Fibroblast of villous mesenchyme (primary cell): Measurements from ENCODE around the gene KDM4C. TPM values are rescaled to one million over a fixed set of nuclear protein-coding genes. Genes with fewer than 3 reads are reported as not detected.

ENCODE experiments used
- DNase-seq: peaks from one replicate; pipeline ENCODE4 v3.0.0-alpha.2; 2010; ENCODE audit warnings: low read depth
- H3K4me3 ChIP-seq: 2 replicates; pipeline ENCODE4 v1.5.1; 2011; ENCODE audit warnings: low read depth, mild to moderate bottlenecking, low read length
- total RNA-seq: library from RNA; depleted of rRNA; stranded (reverse); fragments of >200 nt; gene quantifications from 2 replicates; pipeline ENCODE4 v1.2.3, GENCODE V29; 2012
- TF ChIP-seq, protein P1 (sequence below): IDR thresholded peaks from 2 replicates; pipeline ENCODE4 v1.5.1; 2012; ENCODE audit warnings: low read depth, mild to moderate bottlenecking, low read length; ENCODE audit not compliant: insufficient read depth

Gene KDM4C
- total RNA-seq, 1 donor: 31.1 TPM

DNA sequence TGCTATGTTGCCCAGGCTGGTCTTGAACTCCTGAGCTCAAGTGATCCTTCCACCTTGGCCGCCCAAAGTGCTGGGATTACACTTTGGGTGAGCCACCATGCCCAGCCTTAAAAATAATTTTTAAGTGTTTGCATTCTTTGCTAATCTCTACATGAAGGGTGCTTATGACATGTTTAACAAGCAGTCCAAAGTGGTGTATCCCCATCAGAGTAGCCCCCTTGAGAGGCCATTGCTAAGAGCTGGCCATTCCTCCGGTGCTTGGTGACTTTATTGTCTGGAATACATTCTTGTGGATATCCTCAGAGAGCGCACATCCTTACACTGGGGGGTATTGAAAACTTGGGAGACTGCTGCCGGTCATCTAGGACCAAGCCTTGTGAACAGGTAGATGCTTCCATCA is 395.4 kb downstream of the KDM4C start:
- H3K4me3 ChIP-seq: no peak overlapping the region
- TF ChIP-seq, protein P1, sequence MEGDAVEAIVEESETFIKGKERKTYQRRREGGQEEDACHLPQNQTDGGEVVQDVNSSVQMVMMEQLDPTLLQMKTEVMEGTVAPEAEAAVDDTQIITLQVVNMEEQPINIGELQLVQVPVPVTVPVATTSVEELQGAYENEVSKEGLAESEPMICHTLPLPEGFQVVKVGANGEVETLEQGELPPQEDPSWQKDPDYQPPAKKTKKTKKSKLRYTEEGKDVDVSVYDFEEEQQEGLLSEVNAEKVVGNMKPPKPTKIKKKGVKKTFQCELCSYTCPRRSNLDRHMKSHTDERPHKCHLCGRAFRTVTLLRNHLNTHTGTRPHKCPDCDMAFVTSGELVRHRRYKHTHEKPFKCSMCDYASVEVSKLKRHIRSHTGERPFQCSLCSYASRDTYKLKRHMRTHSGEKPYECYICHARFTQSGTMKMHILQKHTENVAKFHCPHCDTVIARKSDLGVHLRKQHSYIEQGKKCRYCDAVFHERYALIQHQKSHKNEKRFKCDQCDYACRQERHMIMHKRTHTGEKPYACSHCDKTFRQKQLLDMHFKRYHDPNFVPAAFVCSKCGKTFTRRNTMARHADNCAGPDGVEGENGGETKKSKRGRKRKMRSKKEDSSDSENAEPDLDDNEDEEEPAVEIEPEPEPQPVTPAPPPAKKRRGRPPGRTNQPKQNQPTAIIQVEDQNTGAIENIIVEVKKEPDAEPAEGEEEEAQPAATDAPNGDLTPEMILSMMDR: no peak
- no peak for DNase-seq

DNA sequence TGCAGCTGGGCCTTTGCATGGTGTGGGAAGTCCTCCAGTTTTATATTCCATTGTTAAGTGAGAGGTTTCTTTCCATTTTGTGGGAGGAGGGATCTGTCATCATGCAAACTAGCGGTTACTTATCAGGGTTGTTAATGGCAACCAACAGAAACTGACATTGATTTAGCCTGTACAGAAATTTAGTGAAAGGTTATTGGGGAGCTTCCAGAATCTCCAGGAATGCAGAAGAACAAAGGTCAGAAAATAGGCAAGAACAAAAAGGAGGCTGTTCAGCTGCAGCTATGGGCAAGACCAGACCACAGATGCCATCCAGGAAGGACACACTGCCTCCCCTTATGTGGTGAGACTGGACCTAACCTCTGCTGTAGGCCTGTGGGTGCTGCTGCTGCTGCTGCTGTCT is 395.8 kb downstream of the KDM4C start:
- no peak overlapping the region for H3K4me3 ChIP-seq
- no peak for DNase-seq
- TF ChIP-seq, protein P1: no peak

DNA sequence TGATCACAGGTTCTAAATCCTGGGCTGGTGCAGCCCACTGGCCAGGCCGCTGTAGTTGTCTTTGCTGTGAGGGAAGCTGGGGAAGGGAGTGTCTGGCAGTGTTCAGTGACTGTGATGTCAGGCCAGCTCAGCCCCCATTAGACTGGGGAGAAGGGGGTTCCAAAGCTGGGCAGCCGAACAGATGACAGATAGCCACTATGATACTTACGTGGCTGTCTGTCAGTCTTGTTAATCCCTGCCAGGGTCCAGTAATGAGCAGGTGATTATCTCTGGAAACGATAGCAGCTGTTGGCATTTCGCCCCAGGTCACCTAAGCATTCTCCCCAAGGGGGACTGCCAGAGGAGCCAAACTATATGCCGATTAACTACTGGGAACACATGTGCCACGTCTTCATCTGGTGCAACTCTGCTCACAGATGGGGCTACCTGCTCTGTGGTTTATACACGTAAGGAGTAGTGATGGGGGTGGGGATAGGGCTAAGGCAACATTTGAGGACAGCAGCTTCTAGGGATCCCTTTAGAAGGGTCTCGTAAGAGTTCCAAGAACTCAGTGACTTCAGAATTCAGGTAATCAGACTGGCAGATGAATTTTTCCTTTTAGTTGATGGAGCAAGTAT is 396.3 kb downstream of the KDM4C start:
- DNase-seq: no peak
- TF ChIP-seq, protein P1: no peak
- H3K4me3 ChIP-seq: no peak overlapping the region

DNA sequence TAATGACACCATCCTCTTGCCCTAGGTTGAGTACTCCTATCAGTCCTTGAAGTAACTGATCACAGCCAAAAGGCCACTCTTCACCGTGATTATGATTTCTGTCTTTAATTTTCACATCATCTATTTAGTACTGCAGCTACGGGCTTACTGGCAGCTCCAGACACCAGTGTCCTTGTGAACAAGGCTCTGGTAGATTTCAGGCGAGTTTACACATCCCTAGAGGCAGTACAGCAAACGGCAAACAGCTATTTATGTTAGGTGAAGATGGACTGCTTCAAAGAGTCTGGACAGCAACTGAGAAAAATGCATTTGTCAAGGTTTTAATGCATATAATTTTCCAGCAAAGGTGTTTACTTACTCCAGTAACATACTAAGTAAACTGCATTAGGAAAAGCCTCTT is 396.9 kb downstream of the KDM4C start:
- no peak overlapping the region for H3K4me3 ChIP-seq
- no peak for DNase-seq
- TF ChIP-seq, protein P1: no peak

DNA sequence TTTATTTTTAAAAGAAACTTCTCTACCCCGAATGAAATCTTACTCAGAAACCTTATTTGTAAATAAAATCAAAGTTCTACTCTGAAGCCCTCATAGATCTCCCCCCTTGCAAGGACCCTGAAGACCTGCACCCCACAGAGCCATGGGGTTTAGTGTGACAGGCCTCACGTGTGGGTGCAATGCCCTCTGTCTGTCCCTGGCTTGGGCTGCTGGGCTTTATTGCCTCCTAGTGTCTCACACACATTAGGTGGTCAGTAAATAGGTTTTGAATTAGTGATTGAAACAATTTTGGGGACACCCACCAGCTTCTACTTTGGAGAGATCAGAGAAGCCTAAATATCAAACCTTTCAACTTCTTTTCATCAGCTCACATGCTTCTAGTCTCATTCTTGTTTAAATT is 403.7 kb downstream of the KDM4C start:
- no peak for DNase-seq
- H3K4me3 ChIP-seq: no peak overlapping the region
- TF ChIP-seq, protein P1: no peak

DNA sequence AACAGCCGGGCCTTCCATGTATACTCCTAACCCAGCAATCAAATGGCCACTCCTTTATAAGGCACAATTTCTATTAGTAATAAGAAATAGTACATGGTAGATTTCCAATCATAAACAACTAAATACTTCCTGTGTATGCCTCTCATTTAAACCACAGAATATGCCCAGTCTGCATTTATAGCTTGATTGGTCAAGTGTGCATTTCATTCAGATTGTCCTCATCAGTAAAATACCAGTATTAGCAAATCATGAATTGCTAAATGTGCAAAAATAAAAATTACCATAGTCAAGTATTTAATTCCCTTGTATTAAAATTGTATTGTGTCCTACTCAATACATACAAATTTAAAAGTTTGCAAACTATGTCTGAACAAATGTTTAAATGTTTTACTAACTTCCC is 406.2 kb downstream of the KDM4C start:
- no peak overlapping the region for H3K4me3 ChIP-seq
- no peak for DNase-seq
- TF ChIP-seq, protein P1: no peak

DNA sequence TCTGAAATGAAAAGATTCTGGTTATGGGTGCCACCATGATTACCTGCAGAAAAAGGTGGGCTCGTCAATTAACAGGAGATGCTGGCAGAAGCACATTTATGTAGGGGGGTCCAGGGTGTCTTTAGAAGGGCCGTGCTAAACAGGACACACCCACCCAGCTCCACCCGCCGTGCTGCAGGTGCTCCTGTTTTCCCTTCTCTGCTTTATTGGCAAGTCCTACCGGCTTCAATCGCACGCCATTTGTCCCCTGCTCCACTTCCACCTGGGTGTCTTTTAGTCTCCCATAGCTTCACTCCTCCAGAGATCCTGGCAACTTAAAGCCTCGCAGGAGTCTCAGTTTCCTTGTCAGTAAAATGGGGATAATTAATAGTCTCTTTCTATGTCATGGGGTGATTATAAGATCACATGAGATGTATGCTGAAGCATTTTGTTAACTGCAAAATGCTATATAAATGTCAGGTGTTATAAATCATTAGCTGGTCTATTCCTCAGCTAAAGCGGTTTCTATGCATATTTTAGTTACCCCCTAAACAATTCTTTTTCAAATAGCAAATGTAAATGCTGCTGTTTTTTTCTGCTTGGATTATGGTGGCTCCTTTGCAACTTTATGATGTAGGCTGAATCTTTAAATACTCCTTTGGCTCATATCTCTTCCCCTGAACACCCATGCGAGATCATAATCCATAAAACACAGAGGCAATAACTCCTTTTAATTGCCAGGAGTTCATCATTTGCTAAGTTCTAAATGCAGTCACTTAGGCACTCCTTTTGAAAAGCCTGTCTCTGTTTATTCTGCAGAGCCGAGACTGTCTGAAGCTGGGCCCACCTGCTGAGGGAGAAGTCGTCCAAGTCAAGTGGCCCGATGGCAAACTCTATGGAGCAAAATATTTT is 406.9 kb downstream of the KDM4C start:
- H3K4me3 ChIP-seq: no peak overlapping the region
- no peak for DNase-seq
- TF ChIP-seq, protein P1: no peak
